Measurements from ENCODE around the gene ITGB8.

- TF ChIP-seq EZH2 (IDR thresholded peaks at IDR 0.05; ENCODE audit: insufficient read depth, poor library complexity, severe bottlenecking) (no peak), EZH2phosphoT487 (IDR thresholded peaks at IDR 0.05; ENCODE audit: insufficient read depth, low read depth) (no peak)
Observed at GRCh38 chr7:20283385-20283784, 47.3 kb upstream of the ITGB8 start.

Measured in GM23248 (cell line).